ENCODE data around the gene MRPS11. TPM values are rescaled to one million over a fixed set of nuclear protein-coding genes. Genes with fewer than 3 reads are reported as not detected.

MRPS11 gene
- 18.1 and 22.1 TPM in 2 replicates for total RNA-seq

GRCh38 chr15:88467073-88467934 is at the start of gene MRPS11, which contains the start of gene MRPL46:
MRPS11 (plus strand) TSS chr15:88467708; CDS start chr15:88467718, 10 bp downstream.
MRPL46 (minus strand) TSS chr15:88467388; CDS start chr15:88467377, 11 bp downstream.

Other genes starting within 250 kb of the MRPS11 start
- gene NTRK3, start 211.0 kb upstream of the MRPS11 start, total RNA-seq: 1.2 and 3.2 TPM in 2 replicates
- 7.6 and 10.4 TPM in 2 replicates for gene MRPL46, start 320 bp upstream of the MRPS11 start, total RNA-seq
- gene DET1, start 79.0 kb downstream of the MRPS11 start, total RNA-seq: 5.9 and 6.0 TPM in 2 replicates
- gene AEN, start 153.6 kb downstream of the MRPS11 start, total RNA-seq: 94.3 and 98.9 TPM in 2 replicates
- 0.59 and 1.2 TPM in 2 replicates for gene ISG20, start 171.3 kb downstream of the MRPS11 start, total RNA-seq